Measurements from ENCODE around the gene SFXN2.

SFXN2 gene

DNA sequence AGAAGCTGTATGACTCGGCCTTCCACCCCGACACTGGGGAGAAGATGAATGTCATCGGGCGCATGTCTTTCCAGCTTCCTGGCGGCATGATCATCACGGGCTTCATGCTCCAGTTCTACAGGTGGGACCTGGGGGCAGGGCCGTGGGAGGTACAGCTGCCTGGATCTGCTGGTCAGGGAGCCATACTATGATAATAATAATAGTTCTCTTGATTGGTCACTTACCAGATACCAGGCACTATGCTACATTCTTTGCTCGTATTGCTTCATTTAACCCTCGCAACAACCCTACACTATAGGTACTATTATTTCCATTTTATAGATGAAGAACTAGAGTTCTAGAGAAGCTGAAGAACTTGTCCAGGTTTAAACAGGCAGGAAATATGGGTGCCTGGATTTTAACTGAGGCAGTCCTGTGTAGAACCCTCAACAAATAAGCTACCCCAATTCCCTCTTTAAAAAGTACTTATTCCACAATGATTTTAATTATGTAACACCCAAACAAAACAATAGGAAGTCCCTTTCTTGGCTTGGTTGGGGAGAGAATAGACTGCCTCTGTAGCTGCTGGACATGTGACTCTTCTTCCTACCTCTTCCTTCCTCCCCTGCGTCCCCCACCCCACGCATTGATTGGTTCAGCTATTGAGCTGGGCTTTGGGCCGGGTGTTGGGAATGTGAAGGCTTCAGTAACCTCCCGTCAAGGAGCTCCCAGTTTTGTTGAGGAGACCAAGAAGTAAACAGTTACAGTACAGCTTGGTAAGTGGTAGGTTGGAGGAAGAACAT, 12.8 kb downstream of the SFXN2 start:
- ChIA-PET CTCF (interaction anchor here (0.6 to 2.0 kb wide), 4 partner anchors 13 to 175 kb away, joined by 3 to 13 read pairs (median 6); partner anchors contain the start of genes ARL3 and SFXN2), POLR2A (ENCODE audit: low non-redundant PET) (no interaction called here)
- DNase-seq (ENCODE audit: low spot score) = no peak
- TF ChIP-seq, protein P1, sequence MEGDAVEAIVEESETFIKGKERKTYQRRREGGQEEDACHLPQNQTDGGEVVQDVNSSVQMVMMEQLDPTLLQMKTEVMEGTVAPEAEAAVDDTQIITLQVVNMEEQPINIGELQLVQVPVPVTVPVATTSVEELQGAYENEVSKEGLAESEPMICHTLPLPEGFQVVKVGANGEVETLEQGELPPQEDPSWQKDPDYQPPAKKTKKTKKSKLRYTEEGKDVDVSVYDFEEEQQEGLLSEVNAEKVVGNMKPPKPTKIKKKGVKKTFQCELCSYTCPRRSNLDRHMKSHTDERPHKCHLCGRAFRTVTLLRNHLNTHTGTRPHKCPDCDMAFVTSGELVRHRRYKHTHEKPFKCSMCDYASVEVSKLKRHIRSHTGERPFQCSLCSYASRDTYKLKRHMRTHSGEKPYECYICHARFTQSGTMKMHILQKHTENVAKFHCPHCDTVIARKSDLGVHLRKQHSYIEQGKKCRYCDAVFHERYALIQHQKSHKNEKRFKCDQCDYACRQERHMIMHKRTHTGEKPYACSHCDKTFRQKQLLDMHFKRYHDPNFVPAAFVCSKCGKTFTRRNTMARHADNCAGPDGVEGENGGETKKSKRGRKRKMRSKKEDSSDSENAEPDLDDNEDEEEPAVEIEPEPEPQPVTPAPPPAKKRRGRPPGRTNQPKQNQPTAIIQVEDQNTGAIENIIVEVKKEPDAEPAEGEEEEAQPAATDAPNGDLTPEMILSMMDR (conservative IDR thresholded peaks at IDR 0.05; ENCODE audit: low read depth) = no peak
- peak overlapping the region; percentile 8 for H3K27ac ChIP-seq

DNA sequence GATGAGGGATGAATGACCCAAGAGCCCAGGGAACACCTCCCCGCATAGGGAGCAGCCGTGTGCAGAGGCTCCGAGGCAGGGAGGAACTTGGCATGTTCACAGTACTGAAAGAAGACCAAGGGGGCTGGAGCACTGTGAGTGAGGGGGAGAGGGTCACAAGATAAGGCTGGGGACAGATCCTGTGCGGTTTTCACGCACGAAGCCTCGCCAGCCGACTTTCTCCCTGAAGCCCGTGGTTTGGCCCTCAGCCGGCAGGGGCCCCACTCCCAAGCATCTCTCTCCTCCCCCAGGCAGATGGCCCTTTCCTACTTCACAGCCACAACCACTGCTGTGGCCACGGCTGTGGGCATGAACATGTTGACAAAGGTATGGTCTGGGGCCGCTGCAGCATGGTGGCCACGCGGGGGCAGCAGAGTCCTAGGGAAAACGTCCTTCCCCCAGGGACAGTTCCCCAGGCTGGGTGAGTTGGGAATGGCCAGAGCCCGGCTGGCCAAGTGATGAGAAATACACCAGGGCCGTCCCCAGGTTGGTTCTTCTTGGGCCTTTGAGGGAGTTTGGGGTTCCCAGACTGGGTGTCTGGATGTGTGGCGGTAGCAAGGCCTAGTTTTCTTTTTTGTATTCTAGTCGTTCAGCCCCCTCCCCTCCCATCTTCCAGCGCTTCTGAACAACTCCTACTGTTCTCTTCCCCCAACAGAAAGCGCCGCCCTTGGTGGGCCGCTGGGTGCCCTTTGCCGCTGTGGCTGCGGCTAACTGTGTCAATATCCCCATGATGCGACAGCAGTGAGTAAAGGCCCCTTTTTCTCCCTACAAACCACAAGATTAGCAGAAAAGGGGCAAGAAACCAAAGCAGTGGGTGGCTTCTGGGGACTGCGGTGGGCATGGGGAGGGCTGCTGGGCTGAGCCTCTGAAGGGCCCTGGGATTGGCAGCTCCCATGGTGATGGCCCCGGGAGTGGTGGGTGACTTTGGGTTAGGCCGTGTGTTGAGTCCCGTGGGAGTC, 14.9 kb downstream of the SFXN2 start:
- TF ChIP-seq, protein P1 (conservative IDR thresholded peaks at IDR 0.05; ENCODE audit: low read depth) = peak; percentile 92
- CTCF ChIA-PET = interaction anchor here (0.5 to 1.5 kb wide), 2 partner anchors 172 to 1733 kb away, joined by 3 to 8 read pairs; no protein-coding TSS in a partner anchor
- peak; percentile 86 for DNase-seq (ENCODE audit: low spot score)
- POLR2A ChIA-PET (ENCODE audit: low non-redundant PET) = no interaction called here
- H3K27ac ChIP-seq = peak overlapping the region; percentile 36

DNA sequence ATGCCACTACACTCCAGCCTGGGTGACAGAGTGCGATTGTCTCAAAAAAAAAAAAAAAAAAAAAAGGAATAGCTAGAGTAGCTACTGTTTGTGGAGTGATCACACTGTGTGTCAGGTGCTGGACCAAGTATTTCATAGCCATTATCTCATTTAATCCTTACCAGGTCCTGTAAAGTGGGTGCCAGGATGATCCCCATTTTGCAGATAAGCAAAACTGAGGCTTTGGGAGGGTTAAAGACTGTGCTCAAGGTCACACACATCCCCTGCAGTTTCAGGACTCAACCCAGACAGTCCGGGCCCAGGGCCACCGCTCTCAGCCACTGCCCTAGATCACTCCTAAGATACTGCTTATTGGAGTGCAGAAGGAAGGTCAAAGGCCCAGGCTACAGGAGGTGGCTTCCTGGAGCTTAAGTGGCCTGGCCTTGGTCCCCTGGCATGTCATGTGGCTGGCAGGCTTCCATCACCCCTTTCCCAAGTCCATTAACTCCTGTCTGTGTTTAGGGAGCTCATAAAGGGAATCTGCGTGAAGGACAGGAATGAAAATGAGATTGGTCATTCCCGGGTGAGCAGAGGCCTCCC, 16.9 kb downstream of the SFXN2 start:
- ChIA-PET POLR2A (ENCODE audit: low non-redundant PET) (no interaction called here), CTCF (interaction anchor here (0.6 to 1.6 kb wide), 4 partner anchors 44 to 331 kb away, joined by 4 to 9 read pairs (median 6); no protein-coding TSS in a partner anchor)
- DNase-seq (ENCODE audit: low spot score) = no peak
- H3K27ac ChIP-seq = no peak overlapping the region; the same call in 1 of the 2 replicates
- TF ChIP-seq, protein P1 (conservative IDR thresholded peaks at IDR 0.05; ENCODE audit: low read depth) = no peak

DNA sequence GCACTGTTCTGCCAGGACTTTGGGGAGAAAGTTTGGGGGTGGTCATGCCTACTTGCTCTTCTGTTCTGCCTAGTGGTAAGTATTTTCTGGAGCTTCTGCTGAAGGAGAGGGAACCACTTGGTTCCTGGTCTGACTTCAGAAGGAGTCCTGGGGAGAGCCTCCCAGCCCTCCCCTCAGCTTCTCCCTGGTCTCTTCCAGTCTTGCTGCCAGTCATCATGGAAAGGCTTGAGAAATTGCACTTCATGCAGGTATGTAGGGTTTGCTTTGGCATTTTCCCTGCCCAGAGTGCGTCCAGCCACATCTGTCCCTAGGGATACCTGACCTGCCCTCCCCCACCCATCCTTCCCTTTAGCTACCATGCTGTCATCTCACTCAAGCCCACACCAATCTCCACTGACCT, 18.2 kb downstream of the SFXN2 start:
- ChIA-PET POLR2A (ENCODE audit: low non-redundant PET) (no interaction called here), CTCF (interaction anchor here (0.6 to 1.6 kb wide), 3 partner anchors 12 to 169 kb away, joined by 3 to 9 read pairs (median 3); no protein-coding TSS in a partner anchor)
- H3K27ac ChIP-seq = peak overlapping the region; percentile 7; the same call in 1 of the 2 replicates
- DNase-seq (ENCODE audit: low spot score) = no peak
- TF ChIP-seq, protein P1 (conservative IDR thresholded peaks at IDR 0.05; ENCODE audit: low read depth) = no peak

DNA sequence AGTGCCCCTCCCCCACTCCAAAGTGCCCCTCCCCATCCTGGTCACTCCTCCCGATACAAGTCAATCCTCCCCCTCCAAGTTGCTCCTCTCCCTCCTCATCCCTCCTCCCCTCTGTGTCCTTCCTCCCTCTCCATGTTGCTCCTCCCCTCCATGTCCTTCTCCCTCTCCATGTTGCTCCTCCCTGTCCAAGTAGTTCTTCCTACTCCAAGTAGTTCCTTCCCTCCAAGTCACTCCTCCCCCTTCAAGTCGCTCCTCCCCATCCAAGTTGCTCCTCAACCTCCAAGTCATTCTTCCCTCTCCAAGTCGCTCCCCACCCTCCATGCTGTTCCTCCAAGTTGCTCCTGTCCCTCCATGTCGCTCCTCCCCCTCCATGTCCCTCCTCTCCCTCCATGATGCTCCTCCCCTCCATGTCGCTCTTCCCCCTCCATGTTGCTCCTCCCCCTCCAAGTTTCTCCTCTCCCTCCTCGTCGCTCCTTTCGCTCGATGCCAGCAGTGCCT, 20.7 kb downstream of the SFXN2 start:
- ChIA-PET POLR2A (ENCODE audit: low non-redundant PET) (no interaction called here), CTCF (no interaction called here)
- peak overlapping the region; percentile 13; the same call in 1 of the 2 replicates for H3K27ac ChIP-seq
- no peak for DNase-seq (ENCODE audit: low spot score)
- TF ChIP-seq, protein P1 (conservative IDR thresholded peaks at IDR 0.05; ENCODE audit: low read depth) = no peak

Data from RWPE1 (cell line).